Tibial nerve (tissue), 4 donors: ENCODE data around the gene ATP13A5. TPM values are rescaled to one million over a fixed set of nuclear protein-coding genes. Genes with fewer than 3 reads are reported as not detected.

Experiments
- DNase-seq, 2 donors: peaks; one replicate each; pipeline ENCODE4 v3.0.0-alpha.2; 2019; ENCODE audit warnings: low spot score in 2 of 2
- H3K27ac ChIP-seq, 4 donors: fragments of 200-600 bp; sonication (generic) in 3 of 4; one replicate each; pipeline ENCODE4 v1.5.1; 2017 to 2019; ENCODE audit warnings: mild to moderate bottlenecking in 1 of 4
- H3K27me3 ChIP-seq, 2 donors: fragments of 200-600 bp; sonication (generic) in 1 of 2; one replicate each; pipeline versions ENCODE4 v1.5.1 to v1.6.0; 2017 to 2019
- H3K36me3 ChIP-seq, 3 donors: fragments of 200-600 bp; sonication (generic); one replicate each; pipeline ENCODE4 v1.5.1; 2018 to 2019
- H3K4me1 ChIP-seq, 4 donors: fragments of 200-600 bp; sonication (generic) in 3 of 4; one replicate each; pipeline ENCODE4 v1.5.1; 2017 to 2019
- H3K4me3 ChIP-seq, 4 donors: fragments of 200-600 bp; sonication (generic) in 3 of 4; one replicate each; pipeline ENCODE4 v1.5.1; 2017 to 2019; ENCODE audit warnings: mild to moderate bottlenecking in 1 of 4, moderate library complexity in 1 of 4
- H3K9me3 ChIP-seq, 4 donors: fragments of 200-600 bp; sonication (generic) in 3 of 4; one replicate each; pipeline ENCODE4 v1.5.1; 2017 to 2019
- CTCF ChIP-seq, 5 experiments: fragments of 200-600 bp in 3 of 5; fragments of 450-650 bp in 2 of 5; sonication (generic) in 3 of 5; IDR thresholded peaks; one replicate each; pipeline ENCODE4 v1.5.1; 2016 to 2019; ENCODE audit warnings: antibody characterized with exemption in 5 of 5, mild to moderate bottlenecking in 3 of 5, moderate library complexity in 2 of 5
- EP300 ChIP-seq, 2 donors: sonication (generic); formaldehyde crosslinking; IDR thresholded peaks; one replicate each; pipeline ENCODE4 v1.6.1; 2017; ENCODE audit warnings: antibody characterized with exemption in 2 of 2, mild to moderate bottlenecking in 1 of 2
- POLR2A ChIP-seq, 2 donors: fragments of 450-650 bp; IDR thresholded peaks; one replicate each; pipeline ENCODE4 v1.6.1; 2017; ENCODE audit warnings: antibody characterized with exemption in 2 of 2, mild to moderate bottlenecking in 2 of 2, moderate library complexity in 2 of 2
- WGBS, 2 donors: methylation state at CpG; one replicate each; pipeline ENCODE4 v1.1.5; 2018; 5-methylcytosine and 5-hydroxymethylcytosine counted together
- total RNA-seq, 4 donors: library from RNA; depleted of rRNA; stranded (reverse); fragments of >200 nt; gene quantifications; one replicate each; pipeline ENCODE4 v1.1.0, GENCODE V29; 2016

The ATP13A5 gene
- total RNA-seq, 4 donors from 2014 or later, result under 0.01 TPM; not detected in 3

GRCh38 chr3:193389335-193389734, 10.8 kb upstream of the ATP13A5 start:
- Histone ChIP-seq H3K27me3 (no peaks in the 10 kb centered on the region), H3K9me3 (no peaks in the 10 kb centered on the region), H3K36me3 (no peaks in the 10 kb centered on the region), H3K4me1 (no peaks in the 10 kb centered on the region), H3K27ac (no peak overlapping the region), H3K4me3 (no peak overlapping the region)
- WGBS, 2 donors, result 76 to 83% methylated on average over 2 of the region's 2 CpGs
- no peak for DNase-seq
- TF ChIP-seq EP300 (IDR thresholded peaks at IDR 0.05), result no peak

- TF ChIP-seq CTCF (IDR thresholded peaks at IDR 0.05) (no peak), EP300 (IDR thresholded peaks at IDR 0.05) (no peak), POLR2A (IDR thresholded peaks at IDR 0.05) (no peak)
- DNase-seq, result no peak
- Histone ChIP-seq H3K4me3 (no peak overlapping the region), H3K9me3 (no peaks in the 10 kb centered on the region), H3K36me3 (no peaks in the 10 kb centered on the region), H3K27ac (no peak overlapping the region), H3K27me3 (no peaks in the 10 kb centered on the region), H3K4me1 (no peaks in the 10 kb centered on the region)
- 83 to 86% methylated on average over 6 of the region's 6 CpGs for WGBS, 2 donors
Observed at GRCh38 chr3:193388361-193388760, 9.8 kb upstream of the ATP13A5 start.

GRCh38 chr3:193387596-193387995, 9.0 kb upstream of the ATP13A5 start:
- TF ChIP-seq POLR2A (IDR thresholded peaks at IDR 0.05), result no peak
- no peak for TF ChIP-seq CTCF (IDR thresholded peaks at IDR 0.05)
- no peak for TF ChIP-seq EP300 (IDR thresholded peaks at IDR 0.05)
- 32 to 38% methylated on average over 2 of the region's 2 CpGs for WGBS, 2 donors
- DNase-seq, result no peak
- H3K4me3 ChIP-seq, result no peak overlapping the region
- H3K9me3 ChIP-seq, result no peaks in the 10 kb centered on the region
- no peaks in the 10 kb centered on the region for H3K4me1 ChIP-seq
- no peaks in the 10 kb centered on the region for H3K27me3 ChIP-seq
- H3K27ac ChIP-seq, result no peak overlapping the region
- no peaks in the 10 kb centered on the region for H3K36me3 ChIP-seq

GRCh38 chr3:193377591-193377990, 962 bp downstream of the ATP13A5 start:
- Histone ChIP-seq H3K9me3 (no peaks in the 10 kb centered on the region), H3K27ac (no peak overlapping the region), H3K4me3 (no peak overlapping the region), H3K4me1 (no peaks in the 10 kb centered on the region), H3K27me3 (no peaks in the 10 kb centered on the region), H3K36me3 (no peaks in the 10 kb centered on the region)
- WGBS, 2 donors, result 11 to 30% methylated on average over 2 of the region's 2 CpGs
- no peak for TF ChIP-seq CTCF (IDR thresholded peaks at IDR 0.05)
- no peak for TF ChIP-seq POLR2A (IDR thresholded peaks at IDR 0.05)
- TF ChIP-seq EP300 (IDR thresholded peaks at IDR 0.05), result no peak
- no peak for DNase-seq

- WGBS, 2 donors, result 84 to 92% methylated on average over 8 of the region's 8 CpGs
- Histone ChIP-seq H3K27me3 (no peaks in the 10 kb centered on the region), H3K36me3 (no peaks in the 10 kb centered on the region), H3K4me3 (no peak overlapping the region), H3K27ac (no peak overlapping the region), H3K9me3 (no peaks in the 10 kb centered on the region), H3K4me1 (no peaks in the 10 kb centered on the region)
- DNase-seq, result no peak
- no peak for TF ChIP-seq POLR2A (IDR thresholded peaks at IDR 0.05)
- TF ChIP-seq EP300 (IDR thresholded peaks at IDR 0.05), result no peak
- TF ChIP-seq CTCF (IDR thresholded peaks at IDR 0.05), result no peak
Observed at GRCh38 chr3:193375614-193376013, 2.9 kb downstream of the ATP13A5 start.

GRCh38 chr3:193372783-193373182, 5.8 kb downstream of the ATP13A5 start:
- Histone ChIP-seq H3K9me3 (no peaks in the 10 kb centered on the region), H3K36me3 (no peaks in the 10 kb centered on the region), H3K27ac (no peak overlapping the region), H3K4me1 (no peaks in the 10 kb centered on the region), H3K27me3 (no peaks in the 10 kb centered on the region), H3K4me3 (no peak overlapping the region)
- TF ChIP-seq EP300 (IDR thresholded peaks at IDR 0.05), result no peak
- TF ChIP-seq POLR2A (IDR thresholded peaks at IDR 0.05), result no peak
- TF ChIP-seq CTCF (IDR thresholded peaks at IDR 0.05), result no peak
- no peak for DNase-seq
